HepG2 (cell line): ENCODE data around the gene BMP2K. TPM values are rescaled to one million over a fixed set of nuclear protein-coding genes. Genes with fewer than 3 reads are reported as not detected.

Source experiments
- CBX2 ChIP-seq, 2 experiments: fragments of 200-600 bp in 1 of 2; sonication (generic); formaldehyde crosslinking in 1 of 2; IDR thresholded peaks; 2 replicates each; pipeline versions ENCODE4 v1.7.0 to v1.8.1; 2018 to 2022; ENCODE audit warnings: low read depth in 2 of 2, low read length in 1 of 2, mild to moderate bottlenecking in 1 of 2, missing genetic modification reagents in 1 of 2
- FOSL1 ChIP-seq: sonication (generic); formaldehyde crosslinking; IDR thresholded peaks from 2 replicates; pipeline ENCODE4 v1.9.0; 2021; ENCODE audit warnings: missing genetic modification reagents, borderline replicate concordance
- GTF3A ChIP-seq: sonication (generic); formaldehyde crosslinking; conservative IDR thresholded peaks from 2 replicates; pipeline ENCODE4 v1.4.0; 2020; ENCODE audit warnings: mild to moderate bottlenecking, missing genetic modification reagents
- KDM3A ChIP-seq: IDR thresholded peaks from 2 replicates; pipeline ENCODE4 v1.6.1; 2018; ENCODE audit warnings: low read depth, missing compliant biosample characterization
- MAFK ChIP-seq, 2 experiments: IDR thresholded peaks in 1 of 2; conservative IDR thresholded peaks in 1 of 2; 2 replicates each; pipeline ENCODE4 v1.6.1; 2011; ENCODE audit warnings: improper control_type of control experiment in 2 of 2, low read length in 2 of 2
- NFYC ChIP-seq: IDR thresholded peaks from 2 replicates; pipeline ENCODE4 v1.6.1; 2016; ENCODE audit warnings: missing genetic modification reagents, missing compliant biosample characterization
- SOX5 ChIP-seq: IDR thresholded peaks from 2 replicates; pipeline ENCODE4 v1.6.1; 2016; ENCODE audit warnings: borderline replicate concordance
- SSRP1 ChIP-seq: IDR thresholded peaks from 2 replicates; pipeline ENCODE4 v1.6.1; 2016; ENCODE audit warnings: control low read depth
- TAF15 ChIP-seq: fragments of 200-400 bp; formaldehyde crosslinking; IDR thresholded peaks from one replicate; pipeline ENCODE4 v1.6.1; 2018; ENCODE audit warnings: mild to moderate bottlenecking, low read depth, low read length; ENCODE audit not compliant: poor library complexity, severe bottlenecking
- ZFP36L1 ChIP-seq: sonication (generic); formaldehyde crosslinking; IDR thresholded peaks from 2 replicates; pipeline ENCODE4 v1.8.0; 2022; ENCODE audit warnings: mild to moderate bottlenecking, missing genetic modification reagents, moderate library complexity
- ZNF251 ChIP-seq: sonication (generic); formaldehyde crosslinking; IDR thresholded peaks from 2 replicates; pipeline ENCODE4 v1.9.0; 2021; ENCODE audit warnings: mild to moderate bottlenecking, missing genetic modification reagents
- ZNF367 ChIP-seq: sonication (generic); formaldehyde crosslinking; IDR thresholded peaks from 2 replicates; pipeline ENCODE4 v1.4.0; 2020; ENCODE audit warnings: missing genetic modification reagents, borderline replicate concordance
- ZNF496 ChIP-seq: sonication (generic); formaldehyde crosslinking; IDR thresholded peaks from 2 replicates; pipeline ENCODE4 v1.8.1; 2023; ENCODE audit warnings: mild to moderate bottlenecking, moderate library complexity, missing genetic modification reagents; ENCODE audit not compliant: insufficient replicate concordance
- ZSCAN9 ChIP-seq: IDR thresholded peaks from 2 replicates; pipeline ENCODE4 v1.6.1; 2016; ENCODE audit warnings: borderline replicate concordance
- polyA plus RNA-seq, 8 experiments: library from polyadenylated mRNA; depleted of rRNA in 3 of 8; stranded (reverse) in 7 of 8; unstranded in 1 of 8; fragments of >200 nt; fragmentation: Illumina TruSeq in 4 of 8; extraction: Trizol in 4 of 8; gene quantifications; 2 replicates each; pipeline versions ENCODE4 v1.2.1 to v1.2.3, GENCODE V29; 2011 to 2016; ENCODE audit warnings: low read depth in 4 of 8, missing spikeins in 1 of 8, mixed read lengths in 1 of 8; ENCODE audit not compliant: insufficient read depth in 1 of 8
- total RNA-seq, 5 experiments: library from RNA; depleted of rRNA; stranded (reverse); fragments of >200 nt; fragmentation: Illumina TruSeq; extraction: Trizol; gene quantifications; 2 replicates each; pipeline ENCODE4 v1.2.3, GENCODE V29; 2016; ENCODE audit warnings: low read depth in 1 of 5
- TF ChIP-seq, protein P1 (sequence below): sonication (generic); formaldehyde crosslinking; IDR thresholded peaks from 2 replicates; pipeline ENCODE4 v1.5.0; 2020; ENCODE audit warnings: mild to moderate bottlenecking, missing genetic modification reagents, borderline replicate concordance
- TF ChIP-seq, protein P2 (sequence below): sonication (generic); formaldehyde crosslinking; conservative IDR thresholded peaks from 2 replicates; pipeline ENCODE4 v1.8.1; 2023; ENCODE audit warnings: missing genetic modification reagents
- TF ChIP-seq, protein P3 (sequence below): sonication (generic); formaldehyde crosslinking; IDR thresholded peaks from 2 replicates; pipeline ENCODE4 v1.5.1; 2020; ENCODE audit warnings: missing genetic modification reagents, mild to moderate bottlenecking, borderline replicate concordance
- TF ChIP-seq, protein P4 (sequence below): sonication (generic); formaldehyde crosslinking; IDR thresholded peaks from 2 replicates; pipeline ENCODE4 v1.4.0; 2020; ENCODE audit warnings: mild to moderate bottlenecking, missing genetic modification reagents

BMP2K gene
- total and polyA plus RNA-seq, 2 of the 13 experiments (the other 11 are each of a cell fraction or from before 2014, with no cell fraction given): 8.6 to 15.2 TPM

DNA sequence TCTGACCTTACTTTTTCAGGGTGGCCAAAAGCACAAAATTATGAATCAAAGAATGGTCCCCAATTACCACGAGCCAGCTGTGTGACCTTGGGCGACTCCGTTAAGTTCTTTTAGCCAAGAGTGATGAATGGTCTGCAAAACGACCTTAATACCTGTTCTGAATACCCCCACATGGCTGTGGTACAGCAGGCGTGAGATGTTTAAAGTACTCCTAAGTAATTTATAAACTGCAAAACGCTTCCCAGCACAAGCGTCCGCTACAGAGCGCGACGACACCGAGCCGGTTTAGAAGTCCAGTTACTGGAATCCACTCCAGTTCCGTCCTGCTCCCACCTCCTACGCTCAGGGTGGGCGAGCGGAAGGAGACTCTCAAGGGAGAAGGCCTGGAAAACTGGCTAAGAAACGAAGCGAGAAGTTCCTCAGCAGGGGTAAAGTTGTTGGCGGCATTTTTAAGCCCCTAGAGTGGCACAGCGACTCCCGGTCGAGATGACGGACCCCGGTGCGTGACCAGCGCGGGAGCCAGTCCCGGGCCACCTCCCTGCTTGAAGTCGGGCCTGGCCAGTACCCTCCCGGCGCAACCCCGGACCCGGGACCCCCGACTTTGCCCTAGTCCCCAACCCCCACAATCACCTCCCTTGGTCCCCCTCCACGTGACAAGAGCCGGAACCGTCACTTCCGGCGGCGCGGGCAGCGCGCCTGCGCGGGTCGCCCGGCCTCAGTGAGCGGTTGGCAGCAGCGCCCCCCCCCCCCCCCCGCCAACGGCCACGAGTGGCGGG lies 659 bp upstream of the BMP2K start (continued):
- TF ChIP-seq, protein P1, sequence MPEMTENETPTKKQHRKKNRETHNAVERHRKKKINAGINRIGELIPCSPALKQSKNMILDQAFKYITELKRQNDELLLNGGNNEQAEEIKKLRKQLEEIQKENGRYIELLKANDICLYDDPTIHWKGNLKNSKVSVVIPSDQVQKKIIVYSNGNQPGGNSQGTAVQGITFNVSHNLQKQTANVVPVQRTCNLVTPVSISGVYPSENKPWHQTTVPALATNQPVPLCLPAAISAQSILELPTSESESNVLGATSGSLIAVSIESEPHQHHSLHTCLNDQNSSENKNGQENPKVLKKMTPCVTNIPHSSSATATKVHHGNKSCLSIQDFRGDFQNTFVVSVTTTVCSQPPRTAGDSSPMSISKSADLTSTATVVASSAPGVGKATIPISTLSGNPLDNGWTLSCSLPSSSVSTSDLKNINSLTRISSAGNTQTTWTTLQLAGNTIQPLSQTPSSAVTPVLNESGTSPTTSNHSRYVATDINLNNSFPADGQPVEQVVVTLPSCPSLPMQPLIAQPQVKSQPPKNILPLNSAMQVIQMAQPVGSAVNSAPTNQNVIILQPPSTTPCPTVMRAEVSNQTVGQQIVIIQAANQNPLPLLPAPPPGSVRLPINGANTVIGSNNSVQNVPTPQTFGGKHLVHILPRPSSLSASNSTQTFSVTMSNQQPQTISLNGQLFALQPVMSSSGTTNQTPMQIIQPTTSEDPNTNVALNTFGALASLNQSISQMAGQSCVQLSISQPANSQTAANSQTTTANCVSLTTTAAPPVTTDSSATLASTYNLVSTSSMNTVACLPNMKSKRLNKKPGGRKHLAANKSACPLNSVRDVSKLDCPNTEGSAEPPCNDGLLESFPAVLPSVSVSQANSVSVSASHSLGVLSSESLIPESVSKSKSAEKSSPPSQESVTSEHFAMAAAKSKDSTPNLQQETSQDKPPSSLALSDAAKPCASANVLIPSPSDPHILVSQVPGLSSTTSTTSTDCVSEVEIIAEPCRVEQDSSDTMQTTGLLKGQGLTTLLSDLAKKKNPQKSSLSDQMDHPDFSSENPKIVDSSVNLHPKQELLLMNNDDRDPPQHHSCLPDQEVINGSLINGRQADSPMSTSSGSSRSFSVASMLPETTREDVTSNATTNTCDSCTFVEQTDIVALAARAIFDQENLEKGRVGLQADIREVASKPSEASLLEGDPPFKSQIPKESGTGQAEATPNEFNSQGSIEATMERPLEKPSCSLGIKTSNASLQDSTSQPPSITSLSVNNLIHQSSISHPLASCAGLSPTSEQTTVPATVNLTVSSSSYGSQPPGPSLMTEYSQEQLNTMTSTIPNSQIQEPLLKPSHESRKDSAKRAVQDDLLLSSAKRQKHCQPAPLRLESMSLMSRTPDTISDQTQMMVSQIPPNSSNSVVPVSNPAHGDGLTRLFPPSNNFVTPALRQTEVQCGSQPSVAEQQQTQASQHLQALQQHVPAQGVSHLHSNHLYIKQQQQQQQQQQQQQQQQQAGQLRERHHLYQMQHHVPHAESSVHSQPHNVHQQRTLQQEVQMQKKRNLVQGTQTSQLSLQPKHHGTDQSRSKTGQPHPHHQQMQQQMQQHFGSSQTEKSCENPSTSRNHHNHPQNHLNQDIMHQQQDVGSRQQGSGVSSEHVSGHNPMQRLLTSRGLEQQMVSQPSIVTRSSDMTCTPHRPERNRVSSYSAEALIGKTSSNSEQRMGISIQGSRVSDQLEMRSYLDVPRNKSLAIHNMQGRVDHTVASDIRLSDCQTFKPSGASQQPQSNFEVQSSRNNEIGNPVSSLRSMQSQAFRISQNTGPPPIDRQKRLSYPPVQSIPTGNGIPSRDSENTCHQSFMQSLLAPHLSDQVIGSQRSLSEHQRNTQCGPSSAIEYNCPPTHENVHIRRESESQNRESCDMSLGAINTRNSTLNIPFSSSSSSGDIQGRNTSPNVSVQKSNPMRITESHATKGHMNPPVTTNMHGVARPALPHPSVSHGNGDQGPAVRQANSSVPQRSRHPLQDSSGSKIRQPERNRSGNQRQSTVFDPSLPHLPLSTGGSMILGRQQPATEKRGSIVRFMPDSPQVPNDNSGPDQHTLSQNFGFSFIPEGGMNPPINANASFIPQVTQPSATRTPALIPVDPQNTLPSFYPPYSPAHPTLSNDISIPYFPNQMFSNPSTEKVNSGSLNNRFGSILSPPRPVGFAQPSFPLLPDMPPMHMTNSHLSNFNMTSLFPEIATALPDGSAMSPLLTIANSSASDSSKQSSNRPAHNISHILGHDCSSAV (CRISPR knock-in tag): no peak
- TF ChIP-seq, protein P2, sequence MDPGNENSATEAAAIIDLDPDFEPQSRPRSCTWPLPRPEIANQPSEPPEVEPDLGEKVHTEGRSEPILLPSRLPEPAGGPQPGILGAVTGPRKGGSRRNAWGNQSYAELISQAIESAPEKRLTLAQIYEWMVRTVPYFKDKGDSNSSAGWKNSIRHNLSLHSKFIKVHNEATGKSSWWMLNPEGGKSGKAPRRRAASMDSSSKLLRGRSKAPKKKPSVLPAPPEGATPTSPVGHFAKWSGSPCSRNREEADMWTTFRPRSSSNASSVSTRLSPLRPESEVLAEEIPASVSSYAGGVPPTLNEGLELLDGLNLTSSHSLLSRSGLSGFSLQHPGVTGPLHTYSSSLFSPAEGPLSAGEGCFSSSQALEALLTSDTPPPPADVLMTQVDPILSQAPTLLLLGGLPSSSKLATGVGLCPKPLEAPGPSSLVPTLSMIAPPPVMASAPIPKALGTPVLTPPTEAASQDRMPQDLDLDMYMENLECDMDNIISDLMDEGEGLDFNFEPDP (CRISPR knock-in tag): no peak
- no peak for TF ChIP-seq CBX2 (IDR thresholded peaks at IDR 0.05; ENCODE audit: low read depth, low read length)
- no peak for TF ChIP-seq CBX2 (CRISPR knock-in tag; IDR thresholded peaks at IDR 0.05; ENCODE audit: low read depth)
- TF ChIP-seq, protein P3, sequence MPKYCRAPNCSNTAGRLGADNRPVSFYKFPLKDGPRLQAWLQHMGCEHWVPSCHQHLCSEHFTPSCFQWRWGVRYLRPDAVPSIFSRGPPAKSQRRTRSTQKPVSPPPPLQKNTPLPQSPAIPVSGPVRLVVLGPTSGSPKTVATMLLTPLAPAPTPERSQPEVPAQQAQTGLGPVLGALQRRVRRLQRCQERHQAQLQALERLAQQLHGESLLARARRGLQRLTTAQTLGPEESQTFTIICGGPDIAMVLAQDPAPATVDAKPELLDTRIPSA: 0 out of 2 replicates have a peak, but pooled peaks have one; percentile 94
- TF ChIP-seq MAFK (conservative IDR thresholded peaks at IDR 0.05 in 1 of 2, IDR thresholded peaks at IDR 0.05 in 1 of 2; ENCODE audit: low read length in 2 of 2): no peak
- peak; percentile 63; the same call in 1 of the 2 replicates for TF ChIP-seq KDM3A
- TF ChIP-seq ZNF251 (CRISPR knock-in tag): no peak
- TF ChIP-seq SSRP1: no peak
- no peak for TF ChIP-seq TAF15
- TF ChIP-seq ZNF367 (CRISPR knock-in tag): no peak
- TF ChIP-seq, protein P4, sequence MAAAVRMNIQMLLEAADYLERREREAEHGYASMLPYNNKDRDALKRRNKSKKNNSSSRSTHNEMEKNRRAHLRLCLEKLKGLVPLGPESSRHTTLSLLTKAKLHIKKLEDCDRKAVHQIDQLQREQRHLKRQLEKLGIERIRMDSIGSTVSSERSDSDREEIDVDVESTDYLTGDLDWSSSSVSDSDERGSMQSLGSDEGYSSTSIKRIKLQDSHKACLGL (CRISPR knock-in tag): no peak; the same call in 1 of the 2 replicates
- TF ChIP-seq ZFP36L1: no peak
- no peak for TF ChIP-seq GTF3A (CRISPR knock-in tag)
- no peak for TF ChIP-seq FOSL1 (CRISPR knock-in tag)
- TF ChIP-seq ZSCAN9 (CRISPR knock-in tag): peak; percentile 71
- TF ChIP-seq ZNF496 (CRISPR knock-in tag): no peak
- TF ChIP-seq SOX5: 0 out of 2 replicates have a peak, but pooled peaks have one; percentile 9
- no peak for TF ChIP-seq NFYC (CRISPR knock-in tag)
